OCI-LY1 (cell line): Measurements from ENCODE around the gene USP24.

Experiments
- H2AFZ ChIP-seq: fragments of 200-600 bp; sonication (generic), shearing (Covaris generic); 2 replicates; pipeline ENCODE4 v1.6.0; 2014; ENCODE audit warnings: antibody characterized with exemption, mild to moderate bottlenecking, low read length
- H3F3A ChIP-seq: fragments of 200-600 bp; sonication (generic), shearing (Covaris generic); 2 replicates; pipeline ENCODE4 v1.6.0; 2014; ENCODE audit warnings: mild to moderate bottlenecking, antibody characterized with exemption, low read length, moderate library complexity; ENCODE audit not compliant: insufficient read depth
- H3K27ac ChIP-seq: fragments of 200-600 bp; sonication (generic); 2 replicates; pipeline ENCODE4 v1.5.1; 2014; ENCODE audit warnings: low read length, mixed run types, mild to moderate bottlenecking, low read depth; ENCODE audit not compliant: poor library complexity, severe bottlenecking
- H3K27me3 ChIP-seq: fragments of 200-600 bp; sonication (generic); 2 replicates; pipeline ENCODE4 v1.6.0; 2014; ENCODE audit warnings: antibody characterized with exemption, mild to moderate bottlenecking, low read length, moderate library complexity; ENCODE audit not compliant: insufficient read depth
- H3K36me3 ChIP-seq: fragments of 200-600 bp; sonication (generic); 2 replicates; pipeline ENCODE4 v1.6.1; 2014; ENCODE audit warnings: mild to moderate bottlenecking, antibody characterized with exemption, low read length, moderate library complexity, mixed read lengths; ENCODE audit not compliant: insufficient read depth
- H3K4me1 ChIP-seq: fragments of 200-600 bp; sonication (generic); 2 replicates; pipeline ENCODE4 v1.5.1; 2014; ENCODE audit warnings: mild to moderate bottlenecking, low read length, moderate library complexity; ENCODE audit not compliant: insufficient read depth, severe bottlenecking
- H3K4me2 ChIP-seq: fragments of 200-600 bp; sonication (generic), shearing (Covaris generic); 2 replicates; pipeline ENCODE4 v1.6.1; 2014; ENCODE audit warnings: low read length
- H3K4me3 ChIP-seq: fragments of 200-600 bp; sonication (generic); 2 replicates; pipeline ENCODE4 v1.5.1; 2014; ENCODE audit warnings: low read length, low read depth, mild to moderate bottlenecking, mixed read lengths; ENCODE audit not compliant: poor library complexity, severe bottlenecking
- H3K79me2 ChIP-seq: fragments of 200-600 bp; shearing (Covaris generic); 2 replicates; pipeline ENCODE4 v1.6.1; 2016; ENCODE audit warnings: mixed run types, low read length, mixed read lengths; ENCODE audit not compliant: insufficient read depth
- H3K9ac ChIP-seq: fragments of 200-600 bp; sonication (generic), shearing (Covaris generic); 2 replicates; pipeline ENCODE4 v1.6.1; 2014; ENCODE audit warnings: mild to moderate bottlenecking, low read length, mixed read lengths
- H3K9me2 ChIP-seq: fragments of 200-600 bp; sonication (generic), shearing (Covaris generic); 2 replicates; pipeline ENCODE4 v1.6.1; 2014; ENCODE audit warnings: low read depth, mild to moderate bottlenecking, low read length, mixed read lengths
- H3K9me3 ChIP-seq: fragments of 200-600 bp; shearing (Covaris generic); 2 replicates; pipeline ENCODE4 v1.6.1; 2014; ENCODE audit warnings: low read length, mixed read lengths
- H4K20me1 ChIP-seq: fragments of 200-600 bp; sonication (generic), shearing (Covaris generic); 2 replicates; pipeline ENCODE4 v1.6.0; 2016; ENCODE audit warnings: mild to moderate bottlenecking, low read length; ENCODE audit not compliant: insufficient read depth
- CTCF ChIP-seq: fragments of 200-600 bp; sonication (generic), shearing (Covaris generic); IDR thresholded peaks from 2 replicates; pipeline ENCODE4 v1.5.1; 2017; ENCODE audit warnings: mild to moderate bottlenecking, antibody characterized with exemption, low read length, moderate library complexity, mixed read lengths
- EZH2 ChIP-seq: fragments of 200-600 bp; sonication (generic), shearing (Covaris generic); IDR thresholded peaks from 2 replicates; pipeline ENCODE4 v1.8.0; 2017; ENCODE audit warnings: borderline replicate concordance, mixed run types, mild to moderate bottlenecking, antibody characterized with exemption, low read length, moderate library complexity, mixed read lengths

Gene USP24

DNA sequence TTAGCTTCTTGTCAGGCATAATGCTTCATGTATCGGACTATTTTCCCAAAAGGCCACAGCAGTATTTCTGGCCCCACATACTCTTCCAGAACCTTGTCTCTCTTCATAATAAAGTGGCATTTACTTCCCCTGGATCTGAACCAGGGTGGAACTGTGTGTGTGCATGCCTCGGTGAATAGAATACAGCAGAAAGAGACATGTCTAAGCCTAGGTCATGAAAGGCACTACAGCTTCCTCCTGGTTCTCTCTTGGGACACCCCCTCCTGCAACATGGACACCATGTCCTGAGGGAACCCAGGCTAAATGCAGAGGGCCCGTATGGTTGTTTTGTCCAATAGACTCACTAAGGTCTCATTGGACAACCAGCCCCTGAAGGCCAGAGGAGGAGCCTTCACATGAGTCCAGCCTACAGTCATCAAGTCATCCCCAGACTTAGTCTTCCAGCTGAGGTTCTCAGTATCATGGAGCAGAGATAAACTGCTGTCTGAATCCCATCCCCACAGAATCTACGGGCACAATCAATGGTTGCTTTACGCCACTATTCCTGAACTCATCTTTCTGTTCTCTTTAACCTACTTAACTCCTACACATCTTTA, 35.0 kb downstream of the USP24 start:
- Histone ChIP-seq H3F3A (no peaks in the 10 kb centered on the region), H3K4me1 (no peaks in the 10 kb centered on the region), H3K4me3 (no peak overlapping the region), H3K27me3 (no peaks in the 10 kb centered on the region), H2AFZ (no peak overlapping the region), H3K36me3 (peaks cover 12% of the 10 kb centered on the region; the same call in 1 of the 2 replicates), H4K20me1 (no peaks in the 10 kb centered on the region), H3K9me3 (peaks cover 7% of the 10 kb centered on the region; the same call in 1 of the 2 replicates), H3K9ac (no peak overlapping the region), H3K27ac (no peak overlapping the region), H3K9me2 (no peaks in the 10 kb centered on the region), H3K79me2 (peaks cover 30% of the 10 kb centered on the region), H3K4me2 (no peak overlapping the region)
- no peak for TF ChIP-seq EZH2
- no peak for TF ChIP-seq CTCF

- no peak overlapping the region for H3K4me2 ChIP-seq
- peaks cover 22% of the 10 kb centered on the region for H3K79me2 ChIP-seq
- H2AFZ ChIP-seq: no peak overlapping the region
- H3K9ac ChIP-seq: no peak overlapping the region
- TF ChIP-seq EZH2 (no peak), CTCF (no peak)
- no peak overlapping the region for H3K4me3 ChIP-seq
- no peaks in the 10 kb centered on the region for H3F3A ChIP-seq
- no peaks in the 10 kb centered on the region for H3K4me1 ChIP-seq
- H3K9me3 ChIP-seq: peaks cover 6% of the 10 kb centered on the region; the same call in 1 of the 2 replicates
- no peaks in the 10 kb centered on the region for H4K20me1 ChIP-seq
- H3K9me2 ChIP-seq: no peaks in the 10 kb centered on the region
- no peaks in the 10 kb centered on the region for H3K27me3 ChIP-seq
- H3K36me3 ChIP-seq: peaks cover 12% of the 10 kb centered on the region; the same call in 1 of the 2 replicates
- no peak overlapping the region for H3K27ac ChIP-seq
Observed at GRCh38 chr1:55179177-55179835, 35.9 kb downstream of the USP24 start.

GRCh38 chr1:55172687-55173086, 42.5 kb downstream of the USP24 start:
- TF ChIP-seq CTCF (no peak), EZH2 (no peak)
- H4K20me1 ChIP-seq: no peaks in the 10 kb centered on the region
- H3K36me3 ChIP-seq: peaks cover 29% of the 10 kb centered on the region; the same call in 1 of the 2 replicates
- H3K4me2 ChIP-seq: no peak overlapping the region
- H2AFZ ChIP-seq: no peak overlapping the region
- H3K9ac ChIP-seq: no peak overlapping the region
- H3K9me3 ChIP-seq: no peaks in the 10 kb centered on the region
- no peaks in the 10 kb centered on the region for H3K79me2 ChIP-seq
- no peak overlapping the region for H3K27ac ChIP-seq
- H3K9me2 ChIP-seq: no peaks in the 10 kb centered on the region
- no peaks in the 10 kb centered on the region for H3K4me1 ChIP-seq
- H3F3A ChIP-seq: no peaks in the 10 kb centered on the region
- no peak overlapping the region for H3K4me3 ChIP-seq
- no peaks in the 10 kb centered on the region for H3K27me3 ChIP-seq
